ENCODE data around the gene NELFA. TPM values are rescaled to one million over a fixed set of nuclear protein-coding genes. Genes with fewer than 3 reads are reported as not detected.
"Not testable (repeated sequence)": the region's sequence is repeated elsewhere in the genome, so short reads cannot be mapped to it uniquely, and the experiment has no call there.

Gene NELFA
- polyA plus RNA-seq, 1 donor = 37.3 TPM

DNA sequence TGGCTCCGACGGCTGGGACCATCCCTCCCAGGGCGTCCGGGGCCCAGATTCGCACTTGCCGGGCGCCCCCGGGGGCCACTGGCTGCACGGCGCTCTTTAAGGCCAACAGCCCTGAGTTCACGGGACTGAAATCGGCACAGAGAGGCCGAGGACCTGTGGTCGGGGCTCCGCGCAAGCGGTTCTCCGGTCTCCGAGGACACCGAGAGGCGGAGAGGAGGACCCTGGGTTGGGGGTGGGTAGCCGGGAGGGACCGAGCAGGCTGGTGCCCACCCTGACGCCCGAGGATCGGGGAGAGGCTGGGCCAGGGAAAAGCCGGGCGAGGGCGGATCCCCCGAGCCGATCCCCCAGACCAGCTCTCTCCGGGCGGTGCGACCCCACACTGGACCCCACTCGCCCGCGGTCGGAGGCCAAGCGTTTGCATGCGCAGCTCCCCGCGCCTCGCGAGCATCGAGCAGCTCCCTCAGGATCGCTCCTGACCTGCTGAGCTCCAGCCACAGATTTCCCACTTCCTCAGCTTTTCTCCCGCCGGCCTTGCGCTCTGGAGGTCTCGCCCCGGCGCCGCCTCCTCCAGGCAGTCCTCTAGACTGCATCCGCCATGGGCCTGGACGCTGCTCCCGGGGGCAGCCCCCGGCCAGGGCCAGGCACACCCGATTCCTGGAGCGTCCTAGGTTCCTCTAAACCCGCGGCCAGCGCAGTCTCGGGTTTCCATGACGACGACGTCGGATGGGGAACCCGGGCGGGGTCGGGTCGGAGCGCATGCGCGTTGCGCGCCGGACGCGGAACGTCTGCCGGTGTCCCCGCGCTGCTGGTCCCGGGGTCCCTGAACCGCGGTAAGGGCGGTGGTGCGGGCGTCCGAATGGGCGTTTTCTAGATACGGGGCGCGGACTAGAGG lies 32.7 kb upstream of the NELFA start:
- Histone ChIP-seq H3K9me3 (ENCODE audit: control insufficient read depth, low read depth, low read length) (peaks cover 10% of the 10 kb centered on the region), H3K36me3 (ENCODE audit: control insufficient read depth, insufficient read depth, low read length) (no peaks in the 10 kb centered on the region), H3K27me3 (ENCODE audit: control insufficient read depth, insufficient read depth, low read length) (peaks cover 38% of the 10 kb centered on the region), H3K27ac (ENCODE audit: low read length) (no peak overlapping the region), H3K4me1 (ENCODE audit: control insufficient read depth, insufficient read depth, low read length) (peaks cover 12% of the 10 kb centered on the region), H3K4me3 (ENCODE audit: low read length) (peak overlapping the region; percentile 68)
- DNase-seq = peak; percentile 61 to 75
- WGBS (ENCODE audit: insufficient coverage, low lambda C conversion rate) = no CpG with 5 or more reads among the region's 94 CpGs

DNA sequence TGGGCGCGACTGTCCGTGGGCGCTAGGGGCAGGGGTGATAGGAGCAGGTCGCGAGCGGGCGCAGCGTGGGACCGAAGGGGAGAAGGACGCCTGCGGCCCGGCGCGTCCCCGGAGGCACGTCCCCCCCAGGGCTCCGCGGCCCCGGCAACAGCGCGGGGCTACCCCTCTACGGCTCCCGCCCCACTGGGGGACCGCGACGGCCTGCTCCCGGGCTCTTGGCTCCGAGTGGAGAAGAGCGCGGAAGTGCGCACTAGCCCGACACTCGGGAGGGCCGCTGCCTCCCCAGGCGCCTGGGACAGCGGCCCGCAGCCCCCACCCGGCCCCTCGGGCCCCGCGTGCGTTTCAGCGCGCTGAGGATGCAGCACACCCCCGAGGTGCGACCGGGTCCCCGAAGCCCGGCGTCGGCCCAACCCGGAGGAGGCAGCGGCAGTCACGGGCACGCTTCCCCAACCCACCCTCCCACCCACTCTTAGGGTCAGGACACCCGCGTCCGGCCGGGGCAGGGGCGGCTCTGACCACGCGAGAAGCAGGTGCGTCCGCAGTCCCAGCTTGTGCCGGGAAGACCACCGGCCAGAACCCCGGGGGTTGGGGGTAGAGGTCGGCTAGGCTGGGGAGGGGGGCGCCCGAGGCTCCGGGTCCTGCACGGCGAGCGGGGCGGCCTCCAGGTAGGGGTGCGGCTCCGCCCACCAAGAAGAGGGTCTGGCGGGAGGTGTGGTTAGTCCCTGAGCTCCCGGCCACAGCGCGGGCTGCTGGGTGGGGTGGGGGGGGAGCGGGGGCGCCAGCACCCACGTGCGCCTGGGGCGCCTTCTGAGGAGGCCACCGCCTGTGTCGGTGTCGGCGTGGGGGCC lies 31.8 kb upstream of the NELFA start:
- H3K36me3 ChIP-seq (ENCODE audit: control insufficient read depth, insufficient read depth, low read length) = no peaks in the 10 kb centered on the region
- H3K27me3 ChIP-seq (ENCODE audit: control insufficient read depth, insufficient read depth, low read length) = peaks cover 30% of the 10 kb centered on the region
- peaks cover 17% of the 10 kb centered on the region for H3K4me1 ChIP-seq (ENCODE audit: control insufficient read depth, insufficient read depth, low read length)
- H3K9me3 ChIP-seq (ENCODE audit: control insufficient read depth, low read depth, low read length) = peaks cover 10% of the 10 kb centered on the region
- peak overlapping the region; percentile 68 for H3K4me3 ChIP-seq (ENCODE audit: low read length)
- no CpG with 5 or more reads among the region's 91 CpGs for WGBS (ENCODE audit: insufficient coverage, low lambda C conversion rate)
- DNase-seq = peak in 1 of 2 donors; percentile 25
- no peak overlapping the region for H3K27ac ChIP-seq (ENCODE audit: low read length)

DNA sequence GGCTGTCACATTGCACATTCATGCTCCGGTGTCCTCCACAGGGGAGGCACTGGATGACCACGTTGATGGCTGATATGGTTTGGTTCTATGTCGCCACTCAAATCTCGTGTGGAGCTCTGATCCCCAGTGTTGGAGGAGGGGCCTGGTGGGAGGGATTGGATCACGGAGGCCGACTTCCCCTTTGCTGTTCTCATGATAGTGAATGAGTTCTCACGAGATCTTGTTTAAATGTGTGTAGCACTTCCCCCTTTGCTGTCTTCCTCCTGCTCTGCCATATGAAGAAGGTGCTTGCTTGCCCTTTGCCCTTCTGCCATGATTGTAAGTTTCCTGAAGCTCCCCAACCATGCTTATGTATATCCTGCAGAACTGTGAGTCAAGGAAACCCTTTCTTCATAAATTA lies 28.1 kb upstream of the NELFA start:
- Histone ChIP-seq H3K4me3 (ENCODE audit: low read length) (peak overlapping the region; percentile 22), H3K27ac (ENCODE audit: low read length) (peak overlapping the region; percentile 84), H3K4me1 (ENCODE audit: control insufficient read depth, insufficient read depth, low read length) (peaks cover 14% of the 10 kb centered on the region), H3K9me3 (ENCODE audit: control insufficient read depth, low read depth, low read length) (peaks cover 5% of the 10 kb centered on the region), H3K36me3 (ENCODE audit: control insufficient read depth, insufficient read depth, low read length) (no peaks in the 10 kb centered on the region), H3K27me3 (ENCODE audit: control insufficient read depth, insufficient read depth, low read length) (peaks cover 21% of the 10 kb centered on the region)
- WGBS (ENCODE audit: insufficient coverage, low lambda C conversion rate) = no CpG with 5 or more reads among the region's 7 CpGs
- DNase-seq = peak in 1 of 2 donors; percentile 74

DNA sequence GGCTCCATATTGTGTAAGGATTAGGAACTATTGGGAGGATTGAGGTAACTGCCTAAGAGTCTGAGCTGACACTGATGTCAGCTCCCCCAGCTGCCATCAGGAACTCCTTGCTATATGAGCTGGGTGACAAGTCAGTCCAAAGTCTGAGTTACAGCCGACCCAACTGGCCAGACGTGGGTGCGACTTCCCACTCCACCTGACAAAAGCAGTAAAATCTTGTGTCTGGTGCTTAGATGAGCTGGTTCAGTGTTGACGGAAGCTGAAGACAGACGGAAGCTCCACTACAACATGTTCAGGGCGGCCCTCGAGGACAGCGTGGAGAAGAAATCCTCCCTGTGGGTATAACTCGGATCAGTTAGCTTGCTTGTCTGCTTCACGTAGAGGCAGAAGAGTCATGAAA lies 27.6 kb upstream of the NELFA start:
- Histone ChIP-seq H3K27ac (ENCODE audit: low read length) (peak overlapping the region; percentile 84), H3K4me1 (ENCODE audit: control insufficient read depth, insufficient read depth, low read length) (peaks cover 14% of the 10 kb centered on the region), H3K27me3 (ENCODE audit: control insufficient read depth, insufficient read depth, low read length) (peaks cover 15% of the 10 kb centered on the region), H3K9me3 (ENCODE audit: control insufficient read depth, low read depth, low read length) (peaks cover under 1% of the 10 kb centered on the region), H3K36me3 (ENCODE audit: control insufficient read depth, insufficient read depth, low read length) (no peaks in the 10 kb centered on the region), H3K4me3 (ENCODE audit: low read length) (peak overlapping the region; percentile 22)
- peak; percentile 92 to 97 for DNase-seq
- WGBS (ENCODE audit: insufficient coverage, low lambda C conversion rate) = no CpG with 5 or more reads among the region's 10 CpGs

DNA sequence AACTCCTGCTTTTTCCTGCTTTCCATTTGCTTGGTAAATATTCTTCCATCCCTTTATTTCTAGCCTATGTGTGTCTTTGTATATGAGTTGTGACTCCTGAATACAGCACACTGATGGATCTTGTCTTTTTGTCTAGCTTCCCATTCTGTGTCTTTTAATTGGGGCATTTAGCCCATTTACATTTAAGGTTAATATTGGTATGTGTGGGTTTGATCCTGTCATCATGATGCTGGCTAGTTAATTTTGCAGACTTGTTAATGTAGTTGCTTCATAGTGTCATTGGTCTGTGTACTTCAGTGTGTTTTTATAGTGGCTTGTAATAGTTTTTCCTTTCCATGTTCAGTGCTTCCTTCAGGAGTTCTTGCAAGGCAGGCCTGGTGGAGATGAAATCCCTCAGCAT lies 22.4 kb upstream of the NELFA start:
- H3K36me3 ChIP-seq (ENCODE audit: control insufficient read depth, insufficient read depth, low read length); H3K27ac ChIP-seq (ENCODE audit: low read length); H3K4me1 ChIP-seq (ENCODE audit: control insufficient read depth, insufficient read depth, low read length); H3K4me3 ChIP-seq (ENCODE audit: low read length); DNase-seq; H3K27me3 ChIP-seq (ENCODE audit: control insufficient read depth, insufficient read depth, low read length); H3K9me3 ChIP-seq (ENCODE audit: control insufficient read depth, low read depth, low read length): not testable (repeated sequence)

DNA sequence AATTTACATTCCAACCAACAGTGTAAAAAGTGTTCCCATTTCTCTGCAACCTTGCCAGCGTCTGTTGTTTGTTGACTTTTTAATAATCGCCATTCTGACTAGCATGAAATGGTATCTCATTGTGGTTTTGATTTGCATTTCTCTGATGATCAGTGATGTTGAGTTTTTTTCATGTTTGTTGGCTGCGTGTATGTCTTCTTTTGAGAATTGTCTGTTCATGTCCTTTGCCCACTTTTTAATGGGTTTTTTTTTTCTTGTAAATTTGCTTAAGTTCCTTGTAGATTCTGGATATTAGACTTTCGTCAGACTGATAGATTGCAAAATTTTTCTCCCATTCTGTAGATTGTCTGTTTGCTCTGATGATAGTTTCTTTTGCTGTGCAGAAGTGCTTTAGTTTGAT lies 18.3 kb upstream of the NELFA start:
- 100% methylated on average over 2 of the region's 4 CpGs for WGBS (ENCODE audit: insufficient coverage, low lambda C conversion rate)
- DNase-seq = not testable (repeated sequence)

DNA sequence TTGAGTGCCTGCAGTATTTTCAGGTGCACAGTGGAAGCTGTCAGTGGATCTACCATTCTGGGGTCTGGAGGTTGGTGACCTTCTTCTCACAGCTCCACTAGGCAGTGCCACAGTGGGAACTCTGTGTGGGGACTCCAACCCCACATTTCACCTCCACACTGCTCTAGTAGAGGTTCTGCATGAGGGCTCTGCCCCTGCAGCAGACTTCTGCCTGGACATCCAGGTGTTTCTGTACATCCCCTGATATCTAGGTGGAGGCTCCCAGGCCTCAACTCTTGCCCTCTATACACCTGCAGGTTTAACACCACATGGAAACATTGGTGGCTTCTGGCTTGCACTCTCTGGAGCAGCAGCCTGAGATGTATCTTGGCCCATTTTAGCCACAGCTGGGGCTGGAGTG lies 17.0 kb upstream of the NELFA start:
- no peaks in the 10 kb centered on the region for H3K27me3 ChIP-seq (ENCODE audit: control insufficient read depth, insufficient read depth, low read length)
- no peak overlapping the region for H3K27ac ChIP-seq (ENCODE audit: low read length)
- no peak for DNase-seq
- peaks cover 12% of the 10 kb centered on the region for H3K4me1 ChIP-seq (ENCODE audit: control insufficient read depth, insufficient read depth, low read length)
- no peak overlapping the region for H3K4me3 ChIP-seq (ENCODE audit: low read length)
- no peaks in the 10 kb centered on the region for H3K36me3 ChIP-seq (ENCODE audit: control insufficient read depth, insufficient read depth, low read length)
- H3K9me3 ChIP-seq (ENCODE audit: control insufficient read depth, low read depth, low read length) = peaks cover 6% of the 10 kb centered on the region

More for the DNA sequence above, 18.3 kb upstream of the NELFA start:
- H3K9me3 ChIP-seq (ENCODE audit: control insufficient read depth, low read depth, low read length); H3K4me1 ChIP-seq (ENCODE audit: control insufficient read depth, insufficient read depth, low read length); H3K4me3 ChIP-seq (ENCODE audit: low read length); H3K27me3 ChIP-seq (ENCODE audit: control insufficient read depth, insufficient read depth, low read length); H3K36me3 ChIP-seq (ENCODE audit: control insufficient read depth, insufficient read depth, low read length); H3K27ac ChIP-seq (ENCODE audit: low read length): not testable (repeated sequence)

DNA sequence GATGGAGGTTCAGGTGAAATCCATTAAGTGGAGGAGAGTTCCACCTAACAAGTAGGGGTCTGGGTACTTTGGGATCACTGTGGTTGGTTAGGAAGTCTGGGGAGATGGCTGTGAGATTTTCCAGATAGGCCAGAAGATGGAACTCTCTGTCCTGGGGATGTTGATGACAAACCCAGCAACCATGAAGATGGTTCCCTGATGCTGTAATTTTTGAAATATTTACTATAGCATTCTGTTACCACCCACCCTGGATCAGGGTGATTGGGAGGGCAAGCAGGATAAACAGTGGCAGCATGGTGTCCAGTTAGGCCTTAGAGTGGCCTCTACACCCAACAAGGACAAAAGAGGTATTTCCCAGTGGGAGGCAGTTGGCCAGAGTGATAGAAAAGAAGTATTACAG lies 15.9 kb upstream of the NELFA start:
- no peak for DNase-seq
- Histone ChIP-seq H3K36me3 (ENCODE audit: control insufficient read depth, insufficient read depth, low read length) (no peaks in the 10 kb centered on the region), H3K4me3 (ENCODE audit: low read length) (no peak overlapping the region), H3K27ac (ENCODE audit: low read length) (no peak overlapping the region), H3K27me3 (ENCODE audit: control insufficient read depth, insufficient read depth, low read length) (no peaks in the 10 kb centered on the region), H3K9me3 (ENCODE audit: control insufficient read depth, low read depth, low read length) (peaks cover 6% of the 10 kb centered on the region), H3K4me1 (ENCODE audit: control insufficient read depth, insufficient read depth, low read length) (peaks cover 13% of the 10 kb centered on the region)

DNA sequence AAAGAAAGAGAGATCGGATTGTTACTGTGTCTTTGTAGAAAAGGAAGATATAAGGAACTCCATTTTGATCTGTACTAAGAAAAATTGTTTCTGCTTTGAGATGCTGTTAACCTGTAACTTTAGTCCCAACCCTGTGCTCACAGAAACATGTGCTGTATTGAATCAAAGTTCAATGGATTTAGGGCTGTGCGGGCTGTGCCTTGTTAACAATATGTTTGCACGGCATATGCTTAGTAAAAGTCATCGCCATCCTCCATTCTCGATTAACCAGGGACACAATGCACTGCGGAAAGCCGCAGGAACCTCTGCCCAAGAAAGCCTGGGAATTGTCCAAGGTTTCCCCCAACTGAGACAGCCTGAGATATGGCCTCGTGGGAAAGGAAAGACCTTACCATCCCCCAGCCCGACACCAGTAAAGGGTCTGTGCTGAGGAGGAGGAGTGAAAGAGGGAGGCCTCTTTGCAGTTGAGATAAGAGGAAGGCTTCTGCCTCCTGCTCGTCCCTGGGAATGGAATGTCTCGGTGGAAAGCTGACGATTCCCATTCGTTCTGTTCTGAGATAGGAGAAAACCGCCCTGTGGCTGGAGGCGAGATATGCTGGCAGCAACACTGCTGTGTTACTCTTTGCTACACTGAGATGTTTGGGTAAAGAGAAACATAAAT lies 12.7 kb upstream of the NELFA start:
- H3K27ac ChIP-seq (ENCODE audit: low read length) = peak overlapping the region; percentile 79
- peaks cover 13% of the 10 kb centered on the region for H3K4me1 ChIP-seq (ENCODE audit: control insufficient read depth, insufficient read depth, low read length)
- H3K9me3 ChIP-seq (ENCODE audit: control insufficient read depth, low read depth, low read length); H3K27me3 ChIP-seq (ENCODE audit: control insufficient read depth, insufficient read depth, low read length); H3K4me3 ChIP-seq (ENCODE audit: low read length); H3K36me3 ChIP-seq (ENCODE audit: control insufficient read depth, insufficient read depth, low read length): not testable (repeated sequence)
- 57% methylated on average over 1 of the region's 15 CpGs for WGBS (ENCODE audit: insufficient coverage, low lambda C conversion rate)
- DNase-seq = peak; percentile 50 to 86

DNA sequence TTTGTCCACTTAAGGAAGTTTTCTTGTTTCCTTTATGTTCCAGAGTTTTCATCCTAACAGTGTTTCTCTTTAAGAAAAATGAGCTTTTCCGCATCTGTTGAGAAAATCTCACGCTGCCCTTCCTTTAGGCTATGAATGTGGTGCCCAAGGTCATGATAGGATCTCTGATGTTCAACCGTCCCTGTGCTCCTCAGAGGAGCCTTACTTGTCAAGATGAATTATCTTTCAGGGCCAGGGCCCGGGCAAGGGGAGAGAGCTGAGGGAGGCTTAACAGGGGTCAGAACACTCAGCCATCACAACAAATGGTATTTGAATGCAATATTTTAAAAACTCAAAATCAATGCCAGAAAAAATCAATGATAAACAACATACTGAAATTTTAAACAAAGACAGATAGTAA lies 6.2 kb upstream of the NELFA start:
- no peaks in the 10 kb centered on the region for H3K36me3 ChIP-seq (ENCODE audit: control insufficient read depth, insufficient read depth, low read length)
- no peaks in the 10 kb centered on the region for H3K4me1 ChIP-seq (ENCODE audit: control insufficient read depth, insufficient read depth, low read length)
- H3K4me3 ChIP-seq (ENCODE audit: low read length) = no peak overlapping the region
- H3K9me3 ChIP-seq (ENCODE audit: control insufficient read depth, low read depth, low read length) = no peaks in the 10 kb centered on the region
- H3K27ac ChIP-seq (ENCODE audit: low read length) = no peak overlapping the region
- no CpG with 5 or more reads among the region's 4 CpGs for WGBS (ENCODE audit: insufficient coverage, low lambda C conversion rate)
- H3K27me3 ChIP-seq (ENCODE audit: control insufficient read depth, insufficient read depth, low read length) = no peaks in the 10 kb centered on the region
- DNase-seq = no peak

Data from large intestine (tissue), 3 donors.